GM12872 (cell line): ENCODE results near the gene TXLNB.

ENCODE experiments used
- TF ChIP-seq, protein P1 (sequence below): IDR thresholded peaks from 3 replicates; pipeline ENCODE4 v1.5.1; 2011; ENCODE audit warnings: low read depth, mild to moderate bottlenecking, low read length, moderate library complexity; ENCODE audit not compliant: insufficient read depth

Gene TXLNB

DNA sequence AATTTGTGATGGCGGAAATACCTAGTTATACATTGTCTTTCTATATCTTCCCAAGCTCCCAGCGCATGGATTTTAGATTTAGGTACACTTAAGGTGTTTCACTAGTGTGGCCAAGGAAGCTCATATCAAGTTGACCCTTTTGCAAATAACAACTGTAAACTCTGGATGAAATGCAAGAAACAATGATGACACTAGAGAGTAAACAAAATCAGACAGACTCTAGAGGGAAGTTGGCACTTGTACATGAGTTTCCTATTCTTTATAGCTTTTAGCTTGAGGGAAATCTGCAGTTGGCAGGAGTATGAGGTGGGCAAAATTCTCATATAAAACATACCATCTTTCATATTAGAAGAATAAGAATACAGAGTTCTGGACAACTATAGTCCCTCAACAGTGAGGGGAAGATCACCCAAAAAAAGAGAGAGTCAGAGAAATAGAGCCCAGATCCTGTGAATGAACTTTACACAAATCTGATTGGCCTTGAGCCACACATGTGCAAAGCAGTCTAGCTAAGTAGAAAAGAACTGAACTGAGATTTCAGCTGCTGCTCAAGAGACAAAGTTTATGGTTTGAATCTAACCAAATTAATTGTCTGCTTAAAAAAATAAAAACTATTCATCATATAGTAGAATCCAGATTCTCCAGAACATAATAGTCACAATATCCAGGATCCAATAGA lies 26.1 kb downstream of the TXLNB start:
- TF ChIP-seq, protein P1, sequence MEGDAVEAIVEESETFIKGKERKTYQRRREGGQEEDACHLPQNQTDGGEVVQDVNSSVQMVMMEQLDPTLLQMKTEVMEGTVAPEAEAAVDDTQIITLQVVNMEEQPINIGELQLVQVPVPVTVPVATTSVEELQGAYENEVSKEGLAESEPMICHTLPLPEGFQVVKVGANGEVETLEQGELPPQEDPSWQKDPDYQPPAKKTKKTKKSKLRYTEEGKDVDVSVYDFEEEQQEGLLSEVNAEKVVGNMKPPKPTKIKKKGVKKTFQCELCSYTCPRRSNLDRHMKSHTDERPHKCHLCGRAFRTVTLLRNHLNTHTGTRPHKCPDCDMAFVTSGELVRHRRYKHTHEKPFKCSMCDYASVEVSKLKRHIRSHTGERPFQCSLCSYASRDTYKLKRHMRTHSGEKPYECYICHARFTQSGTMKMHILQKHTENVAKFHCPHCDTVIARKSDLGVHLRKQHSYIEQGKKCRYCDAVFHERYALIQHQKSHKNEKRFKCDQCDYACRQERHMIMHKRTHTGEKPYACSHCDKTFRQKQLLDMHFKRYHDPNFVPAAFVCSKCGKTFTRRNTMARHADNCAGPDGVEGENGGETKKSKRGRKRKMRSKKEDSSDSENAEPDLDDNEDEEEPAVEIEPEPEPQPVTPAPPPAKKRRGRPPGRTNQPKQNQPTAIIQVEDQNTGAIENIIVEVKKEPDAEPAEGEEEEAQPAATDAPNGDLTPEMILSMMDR = no peak

DNA sequence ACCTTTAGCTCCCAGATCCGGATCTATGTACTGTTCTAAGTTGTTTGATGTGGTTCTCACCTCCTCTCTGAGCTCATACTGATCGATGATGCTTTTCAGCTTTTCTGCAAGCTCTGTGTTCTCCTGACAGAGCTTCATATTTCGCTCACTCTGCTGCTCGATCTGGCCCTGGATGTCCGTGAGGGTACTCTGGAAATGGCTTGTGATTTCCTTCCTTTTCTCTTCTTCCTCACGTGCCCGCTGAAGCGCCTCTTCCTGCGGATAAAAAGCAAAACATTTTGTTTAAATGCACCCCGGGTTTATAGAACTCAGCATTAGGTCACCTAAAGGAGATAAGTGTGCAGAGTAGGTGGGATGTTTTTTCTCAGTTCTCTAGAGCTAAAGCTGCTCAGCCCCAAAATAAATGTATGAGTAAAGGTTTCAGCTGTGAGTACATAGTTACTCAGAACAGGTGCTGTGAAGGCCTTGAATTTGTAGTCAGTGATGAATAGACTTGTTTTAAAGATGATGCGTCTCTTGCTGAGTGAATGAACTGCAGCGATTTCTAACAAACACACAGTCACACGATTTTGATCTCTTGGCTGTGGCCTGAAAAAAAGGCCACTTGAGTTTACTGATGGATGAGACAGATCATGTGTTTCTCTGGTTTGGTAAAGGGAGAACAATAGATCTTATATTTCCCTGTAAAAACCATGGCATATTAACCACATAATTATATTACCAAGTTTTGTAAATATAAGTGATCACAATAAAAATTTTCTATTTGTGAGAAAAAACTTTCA lies 29.1 kb downstream of the TXLNB start:
- TF ChIP-seq, protein P1 = no peak

DNA sequence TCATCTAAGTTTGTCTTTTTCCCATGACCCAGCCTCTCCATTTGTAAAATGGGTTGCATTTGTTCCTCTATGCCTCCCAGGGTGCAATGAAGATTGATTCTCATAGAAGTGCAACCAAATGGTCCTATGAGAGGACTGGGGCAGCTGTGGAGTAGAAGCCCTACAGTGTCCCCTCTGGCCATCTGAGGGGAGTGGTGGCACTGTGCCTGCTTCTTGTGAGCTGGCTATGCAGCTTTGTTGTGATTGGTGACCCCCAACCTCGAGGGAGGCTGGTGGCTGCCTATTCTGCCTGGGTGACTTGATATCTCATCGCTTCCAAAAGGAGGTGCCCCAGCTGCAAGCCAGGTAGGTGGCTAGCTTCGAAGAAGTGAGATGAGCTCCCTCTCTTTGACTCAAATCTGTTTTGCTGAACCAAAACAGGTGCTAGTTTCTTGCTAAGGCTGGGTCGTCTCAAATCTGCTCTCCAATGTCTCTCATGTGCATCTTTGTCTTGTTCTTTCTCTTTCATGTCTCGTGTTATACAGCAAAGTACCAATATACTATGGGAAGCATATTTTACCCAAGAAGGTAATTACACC lies 33.9 kb downstream of the TXLNB start:
- TF ChIP-seq, protein P1 = no peak

DNA sequence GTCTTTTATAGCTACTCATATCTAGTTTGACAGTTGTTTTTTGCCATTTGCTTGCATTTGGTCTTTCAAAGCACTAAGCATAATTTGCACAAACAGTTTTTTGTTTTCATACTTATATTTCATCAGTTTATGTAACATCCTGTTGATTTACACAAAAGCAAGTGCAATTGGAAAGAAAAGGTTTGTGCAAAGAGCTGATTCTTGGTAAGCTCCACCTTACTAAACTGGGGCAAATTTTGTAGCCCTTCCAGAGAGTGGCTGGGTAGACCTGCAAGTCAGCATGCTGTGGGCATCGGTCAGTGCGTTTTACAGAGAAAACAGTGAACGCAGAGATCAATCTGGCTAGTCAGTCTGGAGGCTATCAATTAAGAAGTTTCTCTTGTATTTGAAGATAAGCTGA lies 34.5 kb downstream of the TXLNB start:
- TF ChIP-seq, protein P1 = no peak

DNA sequence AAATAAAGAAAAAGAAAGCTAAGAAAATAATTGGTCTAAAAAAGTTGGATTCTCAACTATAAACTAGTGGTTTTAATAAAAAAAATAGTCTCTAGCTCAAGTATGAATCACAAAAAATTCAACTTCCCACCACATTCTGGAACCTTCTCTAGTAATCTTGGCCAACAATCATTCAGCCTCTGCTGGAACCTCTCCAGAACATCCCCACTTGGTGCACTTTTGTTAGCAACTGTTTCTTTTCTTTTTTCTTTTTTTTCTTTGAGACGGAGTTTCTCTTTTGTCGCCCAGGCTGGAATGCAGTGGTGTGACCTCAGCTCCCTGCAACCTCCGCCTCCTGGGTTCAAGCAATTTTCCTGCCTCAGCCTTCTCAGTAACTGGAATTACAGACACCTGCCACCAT lies 35.7 kb downstream of the TXLNB start:
- TF ChIP-seq, protein P1 = no peak

DNA sequence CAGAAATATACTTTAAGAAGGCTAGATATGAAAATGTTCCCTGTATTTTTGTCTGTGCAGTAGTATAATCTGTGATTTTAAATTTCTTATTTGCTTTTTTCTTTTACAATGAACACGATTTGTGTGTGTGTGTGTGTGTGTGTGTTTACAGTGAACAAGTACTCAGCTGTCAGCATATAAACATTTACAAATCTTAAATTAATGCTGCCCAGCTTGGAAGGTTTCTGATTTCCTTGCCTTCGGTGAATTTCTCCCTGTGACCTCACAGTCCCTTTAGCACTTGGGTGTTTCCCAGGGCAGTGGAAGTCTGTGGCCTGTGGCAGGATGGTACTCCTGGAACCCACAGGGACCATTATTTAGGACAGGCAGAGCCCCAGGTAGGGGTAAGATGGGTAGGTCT lies 37.6 kb downstream of the TXLNB start:
- TF ChIP-seq, protein P1 = no peak

DNA sequence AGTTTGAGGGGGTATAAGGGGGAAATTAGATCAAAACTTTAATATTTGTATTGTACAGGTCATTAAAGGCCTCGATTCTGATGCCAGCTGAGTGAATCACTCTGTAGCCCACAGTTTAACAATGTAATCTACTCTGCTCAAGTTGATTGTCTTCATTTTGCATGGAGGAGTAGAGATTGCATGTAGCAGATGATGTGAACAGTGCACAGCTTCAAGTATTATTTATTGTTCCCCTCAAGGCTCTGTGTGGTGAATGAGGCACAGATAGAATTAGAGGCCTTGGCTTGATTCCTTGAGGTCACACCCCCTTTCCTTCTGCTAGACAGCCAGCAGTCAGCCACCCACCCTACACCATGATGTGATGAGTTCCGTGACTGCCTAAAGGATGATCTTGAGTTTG lies 38.1 kb downstream of the TXLNB start:
- TF ChIP-seq, protein P1 = no peak
